ENCODE data around the gene TAF11L14. TPM values are rescaled to one million over a fixed set of nuclear protein-coding genes. Genes with fewer than 3 reads are reported as not detected.
"Not testable (repeated sequence)": the region's sequence is repeated elsewhere in the genome, so short reads cannot be mapped to it uniquely, and the experiment has no call there.

The TAF11L14 gene
- total RNA-seq (not detected), polyA plus RNA-seq (not detected)
- long read RNA-seq, donor 1: 0 reads
- long read RNA-seq, donor 2: 0 reads
- long read RNA-seq, donor 3: 0 reads

DNA sequence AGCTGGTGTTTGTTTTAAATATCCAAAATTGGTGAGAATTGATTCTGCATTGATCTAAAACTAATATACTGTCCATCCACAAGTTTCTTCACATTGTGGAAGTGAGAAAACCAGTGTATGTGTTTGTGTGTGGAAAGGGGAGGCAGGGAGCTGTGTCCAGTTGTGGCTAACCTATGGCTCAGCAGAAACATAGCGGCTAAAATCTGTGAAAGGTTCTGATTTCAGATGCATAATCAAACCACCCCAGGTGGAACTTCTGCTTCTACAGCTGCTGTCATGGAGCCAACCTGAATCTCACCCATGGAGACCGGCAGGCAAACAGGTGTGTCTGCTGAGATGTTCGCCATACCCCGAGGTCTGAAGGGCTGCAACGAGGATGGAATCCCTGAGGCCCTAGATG, at the start of gene TAF11L14:
Gene TAF11L14, plus strand, starts transcription at position 301 of the 400 bp plus-strand sequence.
- H3K4me1 ChIP-seq (ENCODE audit: insufficient read depth): no peaks in the 10 kb centered on the region
- no peak for DNase-seq
- intact Hi-C loops (cut with DNase I): no loop called here
- H3K36me3 ChIP-seq: no peaks in the 10 kb centered on the region
- 87 to 97% (median 89%) methylated on average over 4 to 5 of the region's 5 CpGs for WGBS, 3 donors
- no peaks in the 10 kb centered on the region for H3K27me3 ChIP-seq
- H3K9me3 ChIP-seq: no peaks in the 10 kb centered on the region
- TF ChIP-seq EP300 (IDR thresholded peaks at IDR 0.05) (no peak), POLR2A (IDR thresholded peaks at IDR 0.05) (no peak)
- TF ChIP-seq, protein P1, sequence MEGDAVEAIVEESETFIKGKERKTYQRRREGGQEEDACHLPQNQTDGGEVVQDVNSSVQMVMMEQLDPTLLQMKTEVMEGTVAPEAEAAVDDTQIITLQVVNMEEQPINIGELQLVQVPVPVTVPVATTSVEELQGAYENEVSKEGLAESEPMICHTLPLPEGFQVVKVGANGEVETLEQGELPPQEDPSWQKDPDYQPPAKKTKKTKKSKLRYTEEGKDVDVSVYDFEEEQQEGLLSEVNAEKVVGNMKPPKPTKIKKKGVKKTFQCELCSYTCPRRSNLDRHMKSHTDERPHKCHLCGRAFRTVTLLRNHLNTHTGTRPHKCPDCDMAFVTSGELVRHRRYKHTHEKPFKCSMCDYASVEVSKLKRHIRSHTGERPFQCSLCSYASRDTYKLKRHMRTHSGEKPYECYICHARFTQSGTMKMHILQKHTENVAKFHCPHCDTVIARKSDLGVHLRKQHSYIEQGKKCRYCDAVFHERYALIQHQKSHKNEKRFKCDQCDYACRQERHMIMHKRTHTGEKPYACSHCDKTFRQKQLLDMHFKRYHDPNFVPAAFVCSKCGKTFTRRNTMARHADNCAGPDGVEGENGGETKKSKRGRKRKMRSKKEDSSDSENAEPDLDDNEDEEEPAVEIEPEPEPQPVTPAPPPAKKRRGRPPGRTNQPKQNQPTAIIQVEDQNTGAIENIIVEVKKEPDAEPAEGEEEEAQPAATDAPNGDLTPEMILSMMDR (IDR thresholded peaks at IDR 0.05): no peak
- H3K27ac ChIP-seq: no peak within 1 kb of the TSS
- no peak within 1 kb of the TSS for H3K4me3 ChIP-seq

DNA sequence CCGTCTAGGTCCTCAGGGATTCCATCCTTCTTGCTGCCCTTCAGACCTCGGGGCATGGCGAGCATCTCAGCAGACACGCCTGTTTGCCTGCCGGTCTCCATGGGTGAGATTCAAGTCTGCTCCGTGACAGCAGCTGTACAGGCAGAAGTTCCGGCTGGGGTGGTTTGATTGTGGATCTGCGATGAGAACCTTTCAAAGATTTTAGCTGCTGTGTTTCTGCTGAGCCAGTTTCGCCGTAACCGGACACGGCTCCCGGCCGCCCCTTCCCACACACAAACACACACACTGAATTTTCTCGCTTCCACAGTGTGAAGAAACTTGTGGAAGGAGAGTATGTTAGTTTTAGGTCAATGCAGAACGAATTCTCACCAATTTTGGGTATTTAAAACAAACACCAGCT, 48.6 kb upstream of the TAF11L14 start, which contains the start of gene TAF11L7:
Gene TAF11L7, minus strand, starts transcription at position 101 of the 400 bp plus-strand sequence.
- H3K27me3 ChIP-seq; H3K4me3 ChIP-seq; H3K9me3 ChIP-seq; H3K27ac ChIP-seq; H3K4me1 ChIP-seq (ENCODE audit: insufficient read depth); intact Hi-C loops (cut with DNase I); DNase-seq; H3K36me3 ChIP-seq: not testable (repeated sequence)
- no CpG with 5 or more reads among the region's 16 CpGs for WGBS, 3 donors

DNA sequence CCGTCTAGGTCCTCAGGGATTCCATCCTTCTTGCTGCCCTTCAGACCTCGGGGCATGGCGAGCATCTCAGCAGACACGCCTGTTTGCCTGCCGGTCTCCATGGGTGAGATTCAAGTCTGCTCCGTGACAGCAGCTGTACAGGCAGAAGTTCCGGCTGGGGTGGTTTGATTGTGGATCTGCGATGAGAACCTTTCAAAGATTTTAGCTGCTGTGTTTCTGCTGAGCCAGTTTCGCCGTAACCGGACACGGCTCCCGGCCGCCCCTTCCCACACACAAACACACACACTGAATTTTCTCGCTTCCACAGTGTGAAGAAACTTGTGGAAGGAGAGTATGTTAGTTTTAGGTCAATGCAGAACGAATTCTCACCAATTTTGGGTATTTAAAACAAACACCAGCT, 43.4 kb upstream of the TAF11L14 start, which contains the start of gene TAF11L8:
Gene TAF11L8, minus strand, starts transcription at position 101 of the 400 bp plus-strand sequence.
- intact Hi-C loops (cut with DNase I): not testable (repeated sequence)

DNA sequence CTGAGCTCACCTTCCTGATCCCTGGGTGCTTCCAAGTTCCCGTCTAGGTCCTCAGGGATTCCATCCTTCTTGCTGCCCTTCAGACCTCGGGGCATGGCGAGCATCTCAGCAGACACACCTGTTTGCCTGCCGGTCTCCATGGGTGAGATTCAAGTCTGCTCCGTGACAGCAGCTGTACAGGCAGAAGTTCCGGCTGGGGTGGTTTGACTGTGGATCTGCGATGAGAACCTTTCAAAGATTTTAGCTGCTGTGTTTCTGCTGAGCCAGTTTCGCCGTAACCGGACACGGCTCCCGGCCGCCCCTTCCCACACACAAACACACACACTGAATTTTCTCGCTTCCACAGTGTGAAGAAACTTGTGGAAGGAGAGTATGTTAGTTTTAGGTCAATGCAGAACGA, 40.0 kb upstream of the TAF11L14 start, which contains the start of gene TAF11L9:
Gene TAF11L9, minus strand, starts transcription at position 140 of the 400 bp plus-strand sequence.
- H3K4me1 ChIP-seq (ENCODE audit: insufficient read depth); H3K27ac ChIP-seq; H3K27me3 ChIP-seq; DNase-seq; H3K36me3 ChIP-seq; H3K9me3 ChIP-seq; H3K4me3 ChIP-seq; intact Hi-C loops (cut with DNase I): not testable (repeated sequence)
- 91 to 97% (median 93%) methylated on average over 10 to 13 of the region's 15 CpGs for WGBS, 3 donors

More for the DNA sequence above, 43.4 kb upstream of the TAF11L14 start, which contains the start of gene TAF11L8:
- H3K27me3 ChIP-seq; H3K4me3 ChIP-seq; H3K9me3 ChIP-seq; DNase-seq; H3K4me1 ChIP-seq (ENCODE audit: insufficient read depth); H3K36me3 ChIP-seq; H3K27ac ChIP-seq: not testable (repeated sequence)
- WGBS, 3 donors: no CpG with 5 or more reads among the region's 16 CpGs

DNA sequence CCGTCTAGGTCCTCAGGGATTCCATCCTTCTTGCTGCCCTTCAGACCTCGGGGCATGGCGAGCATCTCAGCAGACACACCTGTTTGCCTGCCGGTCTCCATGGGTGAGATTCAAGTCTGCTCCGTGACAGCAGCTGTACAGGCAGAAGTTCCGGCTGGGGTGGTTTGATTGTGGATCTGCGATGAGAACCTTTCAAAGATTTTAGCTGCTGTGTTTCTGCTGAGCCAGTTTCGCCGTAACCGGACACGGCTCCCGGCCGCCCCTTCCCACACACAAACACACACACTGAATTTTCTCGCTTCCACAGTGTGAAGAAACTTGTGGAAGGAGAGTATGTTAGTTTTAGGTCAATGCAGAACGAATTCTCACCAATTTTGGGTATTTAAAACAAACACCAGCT, 36.5 kb upstream of the TAF11L14 start, which contains the start of gene TAF11L10:
Gene TAF11L10, minus strand, starts transcription at position 101 of the 400 bp plus-strand sequence.
- DNase-seq; H3K9me3 ChIP-seq; H3K27ac ChIP-seq; H3K4me1 ChIP-seq (ENCODE audit: insufficient read depth); H3K4me3 ChIP-seq; H3K36me3 ChIP-seq; intact Hi-C loops (cut with DNase I); H3K27me3 ChIP-seq: not testable (repeated sequence)
- WGBS, 3 donors: 100% methylated on average over 3 of the region's 15 CpGs; no CpG with 5 or more reads in 2 of the 3 donors

DNA sequence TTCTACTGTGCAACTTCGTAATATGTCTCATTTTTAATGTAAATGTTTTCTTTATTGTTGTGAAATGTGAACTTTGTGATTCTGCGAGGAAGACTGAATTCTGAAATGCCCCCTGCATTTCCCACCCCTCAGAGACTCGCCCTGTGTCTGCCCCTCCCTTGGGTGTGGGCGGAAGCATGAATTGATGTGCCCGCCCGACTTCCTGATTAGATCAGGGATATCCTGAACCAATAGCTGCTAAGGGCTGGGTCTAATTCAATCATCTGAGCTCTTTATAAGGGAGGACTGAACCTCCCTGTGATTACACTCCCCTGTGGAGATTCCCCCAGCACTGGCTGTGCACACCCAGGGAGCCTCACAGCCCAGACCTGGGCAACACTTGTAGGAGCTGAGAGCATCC, 30.4 kb upstream of the TAF11L14 start, which contains the start of gene TAF11L11:
Gene TAF11L11, plus strand, starts transcription at position 304 of the 400 bp plus-strand sequence.
- H3K36me3 ChIP-seq; H3K4me1 ChIP-seq (ENCODE audit: insufficient read depth); H3K9me3 ChIP-seq; DNase-seq; intact Hi-C loops (cut with DNase I); H3K27ac ChIP-seq; H3K27me3 ChIP-seq; H3K4me3 ChIP-seq: not testable (repeated sequence)
- 64 to 70% (median 67%) methylated on average over 6 of the region's 6 CpGs for WGBS, 3 donors

DNA sequence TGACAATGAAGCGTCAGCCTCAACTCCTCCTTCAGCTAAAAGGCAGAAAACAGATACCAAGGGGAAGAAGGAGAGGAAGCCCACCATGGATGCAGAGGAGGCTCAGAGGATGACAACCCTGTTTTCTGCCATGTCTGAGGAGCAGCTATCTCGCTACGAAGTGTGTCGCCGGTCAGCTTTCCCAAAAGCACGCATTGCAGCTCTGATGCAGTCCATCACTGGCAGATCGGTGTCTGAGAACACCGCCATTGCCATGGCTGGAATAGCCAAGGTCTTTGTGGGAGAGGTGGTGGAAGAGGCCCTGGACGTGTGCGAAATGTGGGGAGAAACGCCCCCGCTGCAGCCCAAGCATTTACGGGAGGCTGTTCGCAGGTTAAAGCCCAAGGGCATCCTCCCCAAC, 29.3 kb upstream of the TAF11L14 start:
- intact Hi-C loops (cut with DNase I): no loop called here
- Histone ChIP-seq H3K4me1 (ENCODE audit: insufficient read depth) (no peaks in the 10 kb centered on the region), H3K4me3 (no peak overlapping the region), H3K27me3 (no peaks in the 10 kb centered on the region), H3K9me3 (no peaks in the 10 kb centered on the region), H3K36me3 (no peaks in the 10 kb centered on the region), H3K27ac (no peak overlapping the region)
- WGBS, 3 donors: 86 to 88% (median 87%) methylated on average over 14 of the region's 14 CpGs
- no peak for TF ChIP-seq POLR2A (IDR thresholded peaks at IDR 0.05)
- TF ChIP-seq, protein P1 (IDR thresholded peaks at IDR 0.05): no peak
- no peak for TF ChIP-seq EP300 (IDR thresholded peaks at IDR 0.05)
- no peak for DNase-seq

DNA sequence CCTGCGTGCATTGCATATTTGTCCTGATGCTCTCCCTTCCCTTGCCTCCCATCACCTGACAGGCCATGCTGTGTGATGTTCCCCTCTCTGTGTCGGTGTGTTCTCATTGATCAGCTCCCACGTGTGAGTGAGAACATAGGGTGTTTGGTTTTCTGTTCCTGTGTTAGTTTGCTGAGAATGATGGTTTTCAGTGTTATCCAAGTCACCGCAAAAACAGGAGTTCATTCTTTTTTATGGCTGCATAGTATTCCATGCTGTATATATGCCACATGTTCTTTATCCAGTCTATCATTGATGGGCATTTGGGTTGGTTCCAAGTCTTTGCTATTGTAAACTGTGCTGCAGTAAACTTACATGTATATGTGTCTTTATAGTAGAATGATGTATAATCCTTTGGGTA, 26.8 kb upstream of the TAF11L14 start:
- intact Hi-C loops (cut with DNase I): not testable (repeated sequence)
- WGBS, 3 donors: 85 to 91% (median 90%) methylated on average over 4 of the region's 4 CpGs

DNA sequence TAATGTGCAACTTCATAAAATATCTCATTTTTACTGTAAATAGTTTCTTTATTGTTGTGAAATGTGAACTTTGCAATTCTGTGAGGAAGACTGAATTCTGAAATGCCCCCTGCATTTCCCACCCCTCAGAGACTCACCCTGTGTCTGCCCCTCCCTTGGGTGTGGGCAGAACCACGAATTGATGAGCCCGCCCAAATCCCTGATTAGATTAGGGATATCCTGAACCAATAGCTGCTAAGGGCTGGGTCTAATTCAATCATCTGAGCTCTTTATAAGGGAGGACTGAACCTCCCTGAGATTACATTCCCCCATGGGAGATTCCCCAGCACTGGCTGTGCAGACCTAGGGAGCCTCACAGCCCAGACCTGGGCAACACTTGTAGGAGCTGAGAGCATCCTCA, 24.2 kb upstream of the TAF11L14 start, which contains the start of gene TAF11L12:
Gene TAF11L12, plus strand, starts transcription at position 301 of the 400 bp plus-strand sequence.
- DNase-seq; H3K27me3 ChIP-seq; H3K36me3 ChIP-seq; H3K4me3 ChIP-seq; H3K9me3 ChIP-seq; H3K4me1 ChIP-seq (ENCODE audit: insufficient read depth); intact Hi-C loops (cut with DNase I); H3K27ac ChIP-seq: not testable (repeated sequence)
- WGBS, 3 donors: 20 to 66% (median 52%) methylated on average over 1 to 2 of the region's 2 CpGs

More for the DNA sequence above, 26.8 kb upstream of the TAF11L14 start:
- DNase-seq; H3K27me3 ChIP-seq; H3K27ac ChIP-seq; H3K36me3 ChIP-seq; H3K4me1 ChIP-seq (ENCODE audit: insufficient read depth); H3K9me3 ChIP-seq; H3K4me3 ChIP-seq: not testable (repeated sequence)
